HAP-1 (cell line): Measurements from ENCODE around the gene CD68.

Experiments used
- DNase-seq, 2 experiments: peaks; one replicate each; pipeline ENCODE4 v3.0.0-alpha.2; 2016 to 2020; ENCODE audit warnings: low spot score in 2 of 2
- H3K27me3 ChIP-seq: fragments of 250-450 bp; sonication (Bioruptor Pico); 2 replicates; pipeline ENCODE4 v1.5.1; 2020; ENCODE audit warnings: low read depth, mild to moderate bottlenecking, moderate library complexity
- H3K36me3 ChIP-seq: fragments of 250-450 bp; sonication (Bioruptor Pico); replicated peaks from 2 replicates; pipeline ENCODE4 v1.5.1; 2020; ENCODE audit warnings: mild to moderate bottlenecking
- H3K4me1 ChIP-seq: fragments of 250-450 bp; sonication (Bioruptor Pico); 2 replicates; pipeline ENCODE4 v1.5.1; 2020; ENCODE audit warnings: mild to moderate bottlenecking
- H3K4me3 ChIP-seq: fragments of 250-450 bp; sonication (Bioruptor Pico); 2 replicates; pipeline ENCODE4 v1.5.1; 2020; ENCODE audit warnings: mild to moderate bottlenecking, moderate library complexity
- H3K9me3 ChIP-seq: fragments of 250-450 bp; sonication (Bioruptor Pico); 2 replicates; pipeline ENCODE4 v1.5.1; 2020; ENCODE audit warnings: mild to moderate bottlenecking, moderate library complexity
- in situ Hi-C: fragments of 300-500 bp; cut with MboI; formaldehyde crosslinking; loops from 3 replicates; pipeline ENCODE4 v1.14.3; 2020; ENCODE audit warnings: low sequenced_read_pairs, inconsistent platforms, mixed read lengths

Gene CD68

GRCh38 chr17:7569571-7569970 lies 9.9 kb upstream of the CD68 start:
- Histone ChIP-seq H3K27me3 (no peaks in the 10 kb centered on the region), H3K4me3 (no peak overlapping the region), H3K9me3 (no peaks in the 10 kb centered on the region), H3K4me1 (peaks cover 4% of the 10 kb centered on the region), H3K36me3 (peaks cover 76% of the 10 kb centered on the region)
- no peak for DNase-seq
- in situ Hi-C loops: no loop called here

GRCh38 chr17:7570351-7570750 lies 9.1 kb upstream of the CD68 start:
- H3K36me3 ChIP-seq: peaks cover 76% of the 10 kb centered on the region
- H3K4me1 ChIP-seq: peaks cover 12% of the 10 kb centered on the region
- no peak for DNase-seq
- H3K9me3 ChIP-seq: no peaks in the 10 kb centered on the region
- H3K27me3 ChIP-seq: no peaks in the 10 kb centered on the region
- in situ Hi-C loops: no loop called here
- no peak overlapping the region for H3K4me3 ChIP-seq

GRCh38 chr17:7572338-7572587 lies 7.2 kb upstream of the CD68 start:
- no peaks in the 10 kb centered on the region for H3K9me3 ChIP-seq
- DNase-seq: no peak
- peaks cover 79% of the 10 kb centered on the region for H3K36me3 ChIP-seq
- H3K27me3 ChIP-seq: no peaks in the 10 kb centered on the region
- in situ Hi-C loops: no loop called here
- peak overlapping the region; percentile 99 for H3K4me3 ChIP-seq
- H3K4me1 ChIP-seq: peaks cover 12% of the 10 kb centered on the region

- peak overlapping the region; percentile 99 for H3K4me3 ChIP-seq
- peak; percentile 98 to 99 for DNase-seq
- peaks cover 79% of the 10 kb centered on the region for H3K36me3 ChIP-seq
- in situ Hi-C loops: no loop called here
- no peaks in the 10 kb centered on the region for H3K27me3 ChIP-seq
- no peaks in the 10 kb centered on the region for H3K9me3 ChIP-seq
- peaks cover 12% of the 10 kb centered on the region for H3K4me1 ChIP-seq
These were observed 6.7 kb upstream of the CD68 start for GRCh38 chr17:7572588-7573323.

GRCh38 chr17:7573324-7574080 lies 5.9 kb upstream of the CD68 start:
- Histone ChIP-seq H3K4me1 (peaks cover 12% of the 10 kb centered on the region), H3K36me3 (peaks cover 82% of the 10 kb centered on the region), H3K27me3 (no peaks in the 10 kb centered on the region), H3K4me3 (peak overlapping the region; percentile 99), H3K9me3 (no peaks in the 10 kb centered on the region)
- in situ Hi-C loops: no loop called here
- DNase-seq: peak; percentile 74 to 90

GRCh38 chr17:7574176-7574953 lies 5.1 kb upstream of the CD68 start:
- peaks cover 86% of the 10 kb centered on the region for H3K36me3 ChIP-seq
- in situ Hi-C loops: no loop called here

DNA sequence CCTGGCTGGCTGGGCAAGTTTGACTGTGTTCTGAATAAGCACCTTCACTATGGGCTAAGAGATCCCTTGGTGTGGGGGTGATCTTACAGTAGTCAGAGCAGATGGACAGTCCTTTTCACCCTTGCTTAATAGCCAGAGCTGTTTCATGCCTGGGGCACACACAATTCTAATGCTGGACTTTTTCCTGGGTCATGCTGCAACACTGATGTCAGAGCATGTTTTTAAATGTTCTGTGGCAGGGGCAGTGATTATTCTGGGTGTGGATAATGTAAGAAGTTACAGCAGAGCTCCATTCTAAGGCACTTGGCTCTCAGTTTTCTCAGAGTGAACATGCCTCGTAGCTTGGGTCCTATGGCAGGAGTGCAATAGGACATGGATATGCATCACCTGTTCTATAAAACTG lies 4.0 kb upstream of the CD68 start:
- Histone ChIP-seq H3K4me3 (peak overlapping the region; percentile 99; the same call in 1 of the 2 replicates), H3K9me3 (no peaks in the 10 kb centered on the region), H3K27me3 (no peaks in the 10 kb centered on the region), H3K36me3 (peaks cover 75% of the 10 kb centered on the region), H3K4me1 (peaks cover 12% of the 10 kb centered on the region)
- in situ Hi-C loops: no loop called here
- no peak for DNase-seq

More at GRCh38 chr17:7574176-7574953, 5.1 kb upstream of the CD68 start:
- Histone ChIP-seq H3K4me1 (peaks cover 12% of the 10 kb centered on the region), H3K9me3 (no peaks in the 10 kb centered on the region), H3K27me3 (no peaks in the 10 kb centered on the region), H3K4me3 (peak overlapping the region; percentile 99)
- no peak for DNase-seq

DNA sequence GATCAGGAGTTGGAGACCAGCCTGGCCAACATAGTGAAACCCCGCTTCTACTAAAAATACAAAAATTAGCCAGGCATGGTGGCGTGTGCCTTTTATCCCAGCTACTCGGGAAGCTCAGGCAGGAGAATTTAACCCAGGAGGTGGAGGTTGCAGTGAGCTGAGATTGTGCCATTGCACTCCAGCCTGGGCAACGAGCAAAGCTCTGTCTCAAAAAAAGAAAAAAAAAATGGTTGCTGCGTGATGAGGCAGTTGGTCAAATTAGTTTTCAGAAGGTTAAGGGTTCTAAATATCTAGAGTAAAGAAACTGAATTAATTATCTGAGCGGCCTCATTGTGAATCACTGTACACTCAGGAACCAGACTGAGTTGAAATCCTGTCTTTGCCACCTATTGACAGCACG lies 3.5 kb upstream of the CD68 start:
- in situ Hi-C loops: no loop called here
- Histone ChIP-seq H3K36me3 (peaks cover 70% of the 10 kb centered on the region), H3K9me3 (no peaks in the 10 kb centered on the region), H3K27me3 (no peaks in the 10 kb centered on the region), H3K4me1 (peaks cover 12% of the 10 kb centered on the region), H3K4me3 (no peak overlapping the region)
- DNase-seq: no peak

DNA sequence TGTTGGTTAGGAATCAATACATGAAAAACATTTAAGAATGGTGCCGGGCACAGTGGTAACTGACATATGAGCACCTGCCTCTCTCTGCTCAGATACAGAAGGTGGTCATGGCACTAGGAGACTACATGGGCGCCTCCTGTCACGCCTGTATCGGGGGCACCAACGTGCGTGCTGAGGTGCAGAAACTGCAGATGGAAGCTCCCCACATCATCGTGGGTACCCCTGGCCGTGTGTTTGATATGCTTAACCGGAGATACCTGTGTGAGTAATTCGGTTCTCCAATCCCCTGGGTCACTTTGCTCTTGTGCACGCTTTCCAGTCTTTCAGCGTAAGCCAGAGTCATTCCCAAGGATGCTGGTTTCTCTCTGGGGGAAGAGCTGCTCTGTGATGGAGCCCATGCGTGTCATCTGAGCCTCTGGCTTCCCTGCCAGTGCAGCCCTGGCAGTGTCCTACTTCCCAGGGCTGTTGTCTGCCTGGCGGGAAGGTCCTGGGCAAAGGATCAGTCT lies 3.0 kb upstream of the CD68 start:
- Histone ChIP-seq H3K4me1 (peaks cover 12% of the 10 kb centered on the region), H3K36me3 (peaks cover 66% of the 10 kb centered on the region)

DNA sequence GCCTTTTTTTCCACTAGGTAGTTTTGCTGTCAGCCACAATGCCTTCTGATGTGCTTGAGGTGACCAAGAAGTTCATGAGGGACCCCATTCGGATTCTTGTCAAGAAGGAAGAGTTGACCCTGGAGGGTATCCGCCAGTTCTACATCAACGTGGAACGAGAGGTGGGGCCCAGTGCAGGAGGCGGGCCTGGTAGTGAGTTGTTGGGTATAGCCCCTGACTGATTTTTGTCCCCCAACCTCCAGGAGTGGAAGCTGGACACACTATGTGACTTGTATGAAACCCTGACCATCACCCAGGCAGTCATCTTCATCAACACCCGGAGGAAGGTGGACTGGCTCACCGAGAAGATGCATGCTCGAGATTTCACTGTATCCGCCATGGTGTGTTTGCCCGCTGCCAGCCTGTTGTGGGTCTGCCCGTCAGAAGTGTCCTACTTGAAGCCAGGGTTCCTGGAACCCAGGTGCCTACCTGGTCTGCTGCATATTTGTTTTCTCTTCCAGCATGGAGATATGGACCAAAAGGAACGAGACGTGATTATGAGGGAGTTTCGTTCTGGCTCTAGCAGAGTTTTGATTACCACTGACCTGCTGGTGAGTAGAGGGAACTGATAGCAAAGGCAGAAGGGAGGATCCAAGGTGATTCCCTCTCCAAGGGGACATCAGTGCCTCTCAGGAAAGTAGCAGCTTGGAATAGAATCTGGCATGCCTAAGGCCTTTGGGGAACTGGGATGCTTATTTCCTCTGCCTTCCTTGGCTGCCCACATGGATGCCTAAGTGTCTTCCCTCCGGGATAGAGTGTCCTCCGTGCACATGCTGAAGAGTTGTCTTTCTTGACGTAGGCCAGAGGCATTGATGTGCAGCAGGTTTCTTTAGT lies 1.9 kb upstream of the CD68 start:
- no peaks in the 10 kb centered on the region for H3K9me3 ChIP-seq
- in situ Hi-C loops: no loop called here
- no peaks in the 10 kb centered on the region for H3K27me3 ChIP-seq
- DNase-seq: no peak
- H3K4me1 ChIP-seq: peaks cover 19% of the 10 kb centered on the region
- H3K36me3 ChIP-seq: peaks cover 66% of the 10 kb centered on the region
- H3K4me3 ChIP-seq: no peak overlapping the region

More for the DNA sequence above, 3.0 kb upstream of the CD68 start:
- no peak overlapping the region for H3K4me3 ChIP-seq
- in situ Hi-C loops: no loop called here
- H3K27me3 ChIP-seq: no peaks in the 10 kb centered on the region
- no peak for DNase-seq
- H3K9me3 ChIP-seq: no peaks in the 10 kb centered on the region

DNA sequence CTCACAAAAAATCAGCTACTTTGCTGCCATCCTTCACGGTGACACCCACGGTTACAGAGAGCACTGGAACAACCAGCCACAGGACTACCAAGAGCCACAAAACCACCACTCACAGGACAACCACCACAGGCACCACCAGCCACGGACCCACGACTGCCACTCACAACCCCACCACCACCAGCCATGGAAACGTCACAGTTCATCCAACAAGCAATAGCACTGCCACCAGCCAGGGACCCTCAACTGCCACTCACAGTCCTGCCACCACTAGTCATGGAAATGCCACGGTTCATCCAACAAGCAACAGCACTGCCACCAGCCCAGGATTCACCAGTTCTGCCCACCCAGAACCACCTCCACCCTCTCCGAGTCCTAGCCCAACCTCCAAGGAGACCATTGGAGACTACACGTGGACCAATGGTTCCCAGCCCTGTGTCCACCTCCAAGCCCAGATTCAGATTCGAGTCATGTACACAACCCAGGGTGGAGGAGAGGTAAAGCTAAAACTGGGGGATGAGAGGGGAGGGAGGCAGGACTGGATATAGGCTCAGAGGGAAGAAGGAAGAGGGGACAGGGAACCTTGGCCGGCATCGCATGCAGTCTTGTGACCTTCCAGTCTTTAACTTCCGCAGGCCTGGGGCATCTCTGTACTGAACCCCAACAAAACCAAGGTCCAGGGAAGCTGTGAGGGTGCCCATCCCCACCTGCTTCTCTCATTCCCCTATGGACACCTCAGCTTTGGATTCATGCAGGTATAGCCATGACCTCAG lies 581 bp downstream of the CD68 start:
- no peaks in the 10 kb centered on the region for H3K9me3 ChIP-seq
- in situ Hi-C loops: no loop called here
- peaks cover 25% of the 10 kb centered on the region for H3K4me1 ChIP-seq
- no peak overlapping the region for H3K4me3 ChIP-seq
- peaks cover 46% of the 10 kb centered on the region for H3K36me3 ChIP-seq
- H3K27me3 ChIP-seq: no peaks in the 10 kb centered on the region
- DNase-seq: peak in 1 of 2 experiments; percentile 60

GRCh38 chr17:7580604-7581575 lies 1.5 kb downstream of the CD68 start:
- in situ Hi-C loops: no loop called here
- DNase-seq: no peak
- Histone ChIP-seq H3K4me1 (peaks cover 21% of the 10 kb centered on the region), H3K27me3 (no peaks in the 10 kb centered on the region), H3K4me3 (no peak overlapping the region), H3K9me3 (no peaks in the 10 kb centered on the region), H3K36me3 (peaks cover 38% of the 10 kb centered on the region)
